ENCODE measurements around the gene RNF224. TPM values are rescaled to one million over a fixed set of nuclear protein-coding genes. Genes with fewer than 3 reads are reported as not detected.
A peak's percentile ranks its signal among the peaks of the same experiment; 100 is the strongest.

The RNF224 gene
- total RNA-seq, 1 experiment from 2014 or later = 0.30 TPM

DNA sequence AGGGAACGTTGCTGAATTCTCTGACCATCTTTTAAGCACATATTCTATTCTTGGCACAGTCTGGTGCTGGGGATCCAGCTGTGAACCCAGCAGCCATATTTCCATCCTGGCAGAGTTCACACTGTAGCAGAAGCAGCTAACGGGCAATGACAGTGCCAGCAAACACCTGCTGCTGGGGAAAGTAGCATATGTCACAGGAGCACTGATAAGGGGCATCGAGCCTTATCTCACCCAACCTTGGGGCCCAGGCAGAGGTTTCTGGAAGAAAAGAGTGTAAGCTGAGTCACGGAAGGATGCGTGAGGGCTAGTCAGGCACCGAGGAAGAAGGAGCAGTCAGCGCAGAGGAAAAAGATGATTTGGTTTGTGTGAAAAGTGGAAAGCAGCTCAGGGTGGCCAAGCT lies 20.7 kb upstream of the RNF224 start:
- peak overlapping the region; percentile 95 for H3K9ac ChIP-seq (ENCODE audit: low read length)
- peak overlapping the region; percentile 78; the same call in 1 of the 2 replicates for H3K27ac ChIP-seq (ENCODE audit: low read depth, low read length)
- ChIA-PET CTCF (interaction anchor here (0.6 kb wide), 1 partner anchor 76 kb away, joined by 3 read pairs; no protein-coding TSS in a partner anchor), RAD21 (ENCODE audit: low non-redundant PET in 1 of 2, low total read pairs in 2 of 2, uncharacterized antibody in 2 of 2, unreplicated experiment in 2 of 2) (no interaction called here), POLR2A (no interaction called here)
- no peak for ATAC-seq
- H3K9me3 ChIP-seq (ENCODE audit: control insufficient read depth in 1 of 2, insufficient read depth in 1 of 2, low read depth in 1 of 2, low read length in 2 of 2) = no peaks in the 10 kb centered on the region
- H3K36me3 ChIP-seq (ENCODE audit: control insufficient read depth in 1 of 2, insufficient read depth in 2 of 2, low read length in 2 of 2) = peaks cover 0 to 13% of the 10 kb centered on the region in 2 experiments; a peak in 2 of 4 replicates
- no peak for DNase-seq (ENCODE audit: low read depth, low spot score)
- intact Hi-C loops (cut with micrococcal nuclease) = no loop called here
- H3K27me3 ChIP-seq (ENCODE audit: insufficient read depth, low read length) = no peaks in the 10 kb centered on the region
- H3K4me3 ChIP-seq (replicated peaks in 1 of 2; ENCODE audit: low read depth in 1 of 2, low read length in 2 of 2) = peak overlapping the region; percentile 91 to 98
- H4K20me1 ChIP-seq (ENCODE audit: insufficient read depth) = no peaks in the 10 kb centered on the region
- TF ChIP-seq SIN3A (IDR thresholded peaks at IDR 0.05; ENCODE audit: low read depth) = no peak
- TF ChIP-seq FOSL1 (IDR thresholded peaks at IDR 0.05; ENCODE audit: low read depth) = no peak
- TF ChIP-seq RAD21 (IDR thresholded peaks at IDR 0.05; ENCODE audit: low read depth) = no peak
- TF ChIP-seq ZNF274 (IDR thresholded peaks at IDR 0.05; ENCODE audit: low read depth, low read length) = no peak
- TF ChIP-seq, protein P1, sequence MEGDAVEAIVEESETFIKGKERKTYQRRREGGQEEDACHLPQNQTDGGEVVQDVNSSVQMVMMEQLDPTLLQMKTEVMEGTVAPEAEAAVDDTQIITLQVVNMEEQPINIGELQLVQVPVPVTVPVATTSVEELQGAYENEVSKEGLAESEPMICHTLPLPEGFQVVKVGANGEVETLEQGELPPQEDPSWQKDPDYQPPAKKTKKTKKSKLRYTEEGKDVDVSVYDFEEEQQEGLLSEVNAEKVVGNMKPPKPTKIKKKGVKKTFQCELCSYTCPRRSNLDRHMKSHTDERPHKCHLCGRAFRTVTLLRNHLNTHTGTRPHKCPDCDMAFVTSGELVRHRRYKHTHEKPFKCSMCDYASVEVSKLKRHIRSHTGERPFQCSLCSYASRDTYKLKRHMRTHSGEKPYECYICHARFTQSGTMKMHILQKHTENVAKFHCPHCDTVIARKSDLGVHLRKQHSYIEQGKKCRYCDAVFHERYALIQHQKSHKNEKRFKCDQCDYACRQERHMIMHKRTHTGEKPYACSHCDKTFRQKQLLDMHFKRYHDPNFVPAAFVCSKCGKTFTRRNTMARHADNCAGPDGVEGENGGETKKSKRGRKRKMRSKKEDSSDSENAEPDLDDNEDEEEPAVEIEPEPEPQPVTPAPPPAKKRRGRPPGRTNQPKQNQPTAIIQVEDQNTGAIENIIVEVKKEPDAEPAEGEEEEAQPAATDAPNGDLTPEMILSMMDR (IDR thresholded peaks at IDR 0.05 in 2 of 3, conservative IDR thresholded peaks at IDR 0.05 in 1 of 3; ENCODE audit: borderline replicate concordance in 1 of 3, insufficient read depth in 1 of 3, low read depth in 2 of 3, low read length in 2 of 3) = no peak
- TF ChIP-seq CEBPB (IDR thresholded peaks at IDR 0.05; ENCODE audit: low read depth) = no peak
- H3K79me2 ChIP-seq (ENCODE audit: insufficient read depth, low read length) = peaks cover 55% of the 10 kb centered on the region
- BruUV-seq (replicated peaks) = no TSS peak
- H3K4me1 ChIP-seq (ENCODE audit: control insufficient read depth in 1 of 2, insufficient read depth in 2 of 2, low read length in 2 of 2) = peaks cover 20 to 28% of the 10 kb centered on the region in 2 experiments
- H2AFZ ChIP-seq (ENCODE audit: low read depth, low read length, poor library complexity, severe bottlenecking) = no peak overlapping the region
- H3K4me2 ChIP-seq (ENCODE audit: low read length) = peak overlapping the region; percentile 93
- no peaks in the 10 kb centered on the region for H3K9me2 ChIP-seq (ENCODE audit: insufficient read depth)

DNA sequence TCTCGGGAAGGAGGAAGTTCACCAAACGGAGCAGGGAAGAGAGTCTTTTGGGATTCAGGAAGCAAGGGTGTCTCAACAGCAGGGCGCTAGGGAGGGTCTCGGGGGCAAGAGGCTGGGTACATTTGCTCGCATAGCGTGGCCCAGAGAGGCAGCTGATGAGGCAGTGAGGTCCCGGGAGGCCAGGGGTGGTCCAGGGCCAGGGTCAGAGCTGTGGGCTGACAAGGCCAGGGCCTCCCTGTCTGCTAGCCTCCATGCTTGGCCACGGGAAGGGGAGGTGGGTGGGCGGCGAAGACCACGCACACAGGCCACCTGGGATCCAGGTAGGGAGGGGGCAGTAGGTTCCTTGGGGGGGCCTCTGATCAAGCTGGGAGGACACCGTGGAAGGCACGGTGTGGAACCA lies 15.8 kb upstream of the RNF224 start:
- no peak for DNase-seq (ENCODE audit: low read depth, low spot score)
- H3K79me2 ChIP-seq (ENCODE audit: insufficient read depth, low read length) = peaks cover 11% of the 10 kb centered on the region
- H3K9me2 ChIP-seq (ENCODE audit: insufficient read depth) = no peaks in the 10 kb centered on the region
- ChIA-PET POLR2A (no interaction called here), RAD21 (ENCODE audit: low non-redundant PET in 1 of 2, low total read pairs in 2 of 2, uncharacterized antibody in 2 of 2, unreplicated experiment in 2 of 2) (no interaction called here), CTCF (no interaction called here)
- H3K36me3 ChIP-seq (ENCODE audit: control insufficient read depth in 1 of 2, insufficient read depth in 2 of 2, low read length in 2 of 2) = peaks cover 0 to 10% of the 10 kb centered on the region in 2 experiments; a peak in 1 of 4 replicates
- no peak overlapping the region for H2AFZ ChIP-seq (ENCODE audit: low read depth, low read length, poor library complexity, severe bottlenecking)
- H3K27ac ChIP-seq (ENCODE audit: low read depth, low read length) = no peak overlapping the region
- no peaks in the 10 kb centered on the region for H3K27me3 ChIP-seq (ENCODE audit: insufficient read depth, low read length)
- no TSS peak for BruUV-seq (replicated peaks)
- intact Hi-C loops (cut with micrococcal nuclease) = no loop called here
- H3K9me3 ChIP-seq (ENCODE audit: control insufficient read depth in 1 of 2, insufficient read depth in 1 of 2, low read depth in 1 of 2, low read length in 2 of 2) = no peaks in the 10 kb centered on the region
- H3K4me2 ChIP-seq (ENCODE audit: low read length) = no peak overlapping the region
- H3K4me3 ChIP-seq (replicated peaks in 1 of 2; ENCODE audit: low read depth in 1 of 2, low read length in 2 of 2) = no peak overlapping the region
- no peak for TF ChIP-seq ZFX (IDR thresholded peaks at IDR 0.05)
- TF ChIP-seq, protein P2, sequence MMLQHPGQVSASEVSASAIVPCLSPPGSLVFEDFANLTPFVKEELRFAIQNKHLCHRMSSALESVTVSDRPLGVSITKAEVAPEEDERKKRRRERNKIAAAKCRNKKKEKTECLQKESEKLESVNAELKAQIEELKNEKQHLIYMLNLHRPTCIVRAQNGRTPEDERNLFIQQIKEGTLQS (IDR thresholded peaks at IDR 0.05) = no peak
- no peak for TF ChIP-seq EZH2 (IDR thresholded peaks at IDR 0.05)
- no peak for TF ChIP-seq POLR2AphosphoS5 (IDR thresholded peaks at IDR 0.05; ENCODE audit: low read depth, low read length)
- no peak for TF ChIP-seq ELF1 (IDR thresholded peaks at IDR 0.05; ENCODE audit: borderline replicate concordance, low read depth)
- TF ChIP-seq, protein P3, sequence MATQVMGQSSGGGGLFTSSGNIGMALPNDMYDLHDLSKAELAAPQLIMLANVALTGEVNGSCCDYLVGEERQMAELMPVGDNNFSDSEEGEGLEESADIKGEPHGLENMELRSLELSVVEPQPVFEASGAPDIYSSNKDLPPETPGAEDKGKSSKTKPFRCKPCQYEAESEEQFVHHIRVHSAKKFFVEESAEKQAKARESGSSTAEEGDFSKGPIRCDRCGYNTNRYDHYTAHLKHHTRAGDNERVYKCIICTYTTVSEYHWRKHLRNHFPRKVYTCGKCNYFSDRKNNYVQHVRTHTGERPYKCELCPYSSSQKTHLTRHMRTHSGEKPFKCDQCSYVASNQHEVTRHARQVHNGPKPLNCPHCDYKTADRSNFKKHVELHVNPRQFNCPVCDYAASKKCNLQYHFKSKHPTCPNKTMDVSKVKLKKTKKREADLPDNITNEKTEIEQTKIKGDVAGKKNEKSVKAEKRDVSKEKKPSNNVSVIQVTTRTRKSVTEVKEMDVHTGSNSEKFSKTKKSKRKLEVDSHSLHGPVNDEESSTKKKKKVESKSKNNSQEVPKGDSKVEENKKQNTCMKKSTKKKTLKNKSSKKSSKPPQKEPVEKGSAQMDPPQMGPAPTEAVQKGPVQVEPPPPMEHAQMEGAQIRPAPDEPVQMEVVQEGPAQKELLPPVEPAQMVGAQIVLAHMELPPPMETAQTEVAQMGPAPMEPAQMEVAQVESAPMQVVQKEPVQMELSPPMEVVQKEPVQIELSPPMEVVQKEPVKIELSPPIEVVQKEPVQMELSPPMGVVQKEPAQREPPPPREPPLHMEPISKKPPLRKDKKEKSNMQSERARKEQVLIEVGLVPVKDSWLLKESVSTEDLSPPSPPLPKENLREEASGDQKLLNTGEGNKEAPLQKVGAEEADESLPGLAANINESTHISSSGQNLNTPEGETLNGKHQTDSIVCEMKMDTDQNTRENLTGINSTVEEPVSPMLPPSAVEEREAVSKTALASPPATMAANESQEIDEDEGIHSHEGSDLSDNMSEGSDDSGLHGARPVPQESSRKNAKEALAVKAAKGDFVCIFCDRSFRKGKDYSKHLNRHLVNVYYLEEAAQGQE (IDR thresholded peaks at IDR 0.05; ENCODE audit: low read depth) = no peak
- TF ChIP-seq ZNF274 (IDR thresholded peaks at IDR 0.05; ENCODE audit: low read depth, low read length) = no peak
- TF ChIP-seq, protein P4, sequence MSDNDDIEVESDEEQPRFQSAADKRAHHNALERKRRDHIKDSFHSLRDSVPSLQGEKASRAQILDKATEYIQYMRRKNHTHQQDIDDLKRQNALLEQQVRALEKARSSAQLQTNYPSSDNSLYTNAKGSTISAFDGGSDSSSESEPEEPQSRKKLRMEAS (IDR thresholded peaks at IDR 0.05) = no peak
- ATAC-seq = no peak
- H3K4me1 ChIP-seq (ENCODE audit: control insufficient read depth in 1 of 2, insufficient read depth in 2 of 2, low read length in 2 of 2) = peaks cover 4 to 20% of the 10 kb centered on the region in 2 experiments
- H4K20me1 ChIP-seq (ENCODE audit: insufficient read depth) = no peaks in the 10 kb centered on the region
- H3K9ac ChIP-seq (ENCODE audit: low read length) = no peak overlapping the region

Measured in HCT116 (cell line).